Fibroblast of lung (primary cell): ENCODE measurements around the gene YJU2.

Experiments
- EZH2 ChIP-seq: IDR thresholded peaks from 2 replicates; pipeline ENCODE4 v1.5.1; 2012; ENCODE audit warnings: low read length, control low read depth, mild to moderate bottlenecking; ENCODE audit errors: missing control alignments
- TF ChIP-seq, protein P1 (sequence below), 2 donors: IDR thresholded peaks in 1 of 2; conservative IDR thresholded peaks in 1 of 2; 1 replicate in 1 of 2; 2 replicates in 1 of 2; pipeline ENCODE4 v1.5.1; 2011 to 2012; ENCODE audit warnings: low read length in 2 of 2, control low read depth in 1 of 2, inconsistent platforms in 1 of 2, low read depth in 1 of 2, mild to moderate bottlenecking in 1 of 2

DNA sequence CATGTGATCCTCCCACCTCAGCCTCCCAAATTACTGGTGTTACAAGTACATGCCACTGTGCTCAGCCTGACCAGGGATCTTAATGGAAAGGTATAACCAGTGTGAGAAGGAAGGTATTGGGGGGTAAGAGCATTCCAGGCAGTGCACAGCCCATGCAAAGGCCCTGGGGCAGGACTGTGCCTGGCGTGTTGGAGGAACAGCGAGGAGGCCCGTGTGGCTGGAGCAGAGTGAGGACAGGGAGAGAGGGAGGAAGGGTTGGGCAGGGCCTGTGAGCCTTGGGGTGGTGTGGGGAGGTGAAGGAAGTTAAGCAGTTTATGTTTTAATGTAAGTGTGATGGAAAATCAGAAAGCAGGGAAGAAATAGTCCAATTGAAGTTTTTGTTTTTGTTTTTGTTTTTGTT, 53.7 kb downstream of the YJU2 start:
- TF ChIP-seq, protein P1, sequence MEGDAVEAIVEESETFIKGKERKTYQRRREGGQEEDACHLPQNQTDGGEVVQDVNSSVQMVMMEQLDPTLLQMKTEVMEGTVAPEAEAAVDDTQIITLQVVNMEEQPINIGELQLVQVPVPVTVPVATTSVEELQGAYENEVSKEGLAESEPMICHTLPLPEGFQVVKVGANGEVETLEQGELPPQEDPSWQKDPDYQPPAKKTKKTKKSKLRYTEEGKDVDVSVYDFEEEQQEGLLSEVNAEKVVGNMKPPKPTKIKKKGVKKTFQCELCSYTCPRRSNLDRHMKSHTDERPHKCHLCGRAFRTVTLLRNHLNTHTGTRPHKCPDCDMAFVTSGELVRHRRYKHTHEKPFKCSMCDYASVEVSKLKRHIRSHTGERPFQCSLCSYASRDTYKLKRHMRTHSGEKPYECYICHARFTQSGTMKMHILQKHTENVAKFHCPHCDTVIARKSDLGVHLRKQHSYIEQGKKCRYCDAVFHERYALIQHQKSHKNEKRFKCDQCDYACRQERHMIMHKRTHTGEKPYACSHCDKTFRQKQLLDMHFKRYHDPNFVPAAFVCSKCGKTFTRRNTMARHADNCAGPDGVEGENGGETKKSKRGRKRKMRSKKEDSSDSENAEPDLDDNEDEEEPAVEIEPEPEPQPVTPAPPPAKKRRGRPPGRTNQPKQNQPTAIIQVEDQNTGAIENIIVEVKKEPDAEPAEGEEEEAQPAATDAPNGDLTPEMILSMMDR (conservative IDR thresholded peaks at IDR 0.05 in 1 of 2, IDR thresholded peaks at IDR 0.05 in 1 of 2; ENCODE audit: low read depth in 1 of 2, low read length in 2 of 2): no peak
- no peak for TF ChIP-seq EZH2
